NCI-H146 (cell line): ENCODE data around the gene TLE3.

Experiments used
- DNase-seq: peaks from one replicate; lab custom pipeline; 2025; lab: John Stamatoyannopoulos, UW

The TLE3 gene

GRCh38 chr15:70083946-70084345 lies 13.8 kb downstream of the TLE3 start:
- no peak for DNase-seq

GRCh38 chr15:70083418-70083817 lies 14.3 kb downstream of the TLE3 start:
- no peak for DNase-seq

GRCh38 chr15:70082281-70082900 lies 15.3 kb downstream of the TLE3 start:
- no peak for DNase-seq

- DNase-seq = no peak
Observed at GRCh38 chr15:70081612-70082011, 16.1 kb downstream of the TLE3 start.

GRCh38 chr15:70080347-70080746 lies 17.4 kb downstream of the TLE3 start:
- DNase-seq = no peak

GRCh38 chr15:70079888-70080287 lies 17.8 kb downstream of the TLE3 start:
- DNase-seq = no peak

- DNase-seq = no peak
Observed at GRCh38 chr15:70078578-70079417, 18.9 kb downstream of the TLE3 start.

GRCh38 chr15:70077188-70078147 lies 20.2 kb downstream of the TLE3 start:
- DNase-seq = no peak

- DNase-seq = no peak
Observed at GRCh38 chr15:70074380-70074779, 23.3 kb downstream of the TLE3 start.

GRCh38 chr15:70072479-70072878 lies 25.2 kb downstream of the TLE3 start:
- DNase-seq = no peak

GRCh38 chr15:70071799-70072198 lies 25.9 kb downstream of the TLE3 start:
- no peak for DNase-seq

- DNase-seq = no peak
Observed at GRCh38 chr15:70069716-70070115, 28.0 kb downstream of the TLE3 start.

- DNase-seq = no peak
Observed at GRCh38 chr15:70068783-70069565, 28.7 kb downstream of the TLE3 start.

- no peak for DNase-seq
Observed at GRCh38 chr15:70067681-70068080, 30.0 kb downstream of the TLE3 start.

- DNase-seq = no peak
Observed at GRCh38 chr15:70067011-70067410, 30.7 kb downstream of the TLE3 start.

- DNase-seq = no peak
Observed at GRCh38 chr15:70066447-70066846, 31.3 kb downstream of the TLE3 start.

GRCh38 chr15:70066004-70066403 lies 31.7 kb downstream of the TLE3 start:
- no peak for DNase-seq

- no peak for DNase-seq
Observed at GRCh38 chr15:70065006-70065722, 32.6 kb downstream of the TLE3 start.

GRCh38 chr15:70064441-70064840 lies 33.3 kb downstream of the TLE3 start:
- DNase-seq = no peak

- no peak for DNase-seq
Observed at GRCh38 chr15:70063980-70064379, 33.7 kb downstream of the TLE3 start.
